ACHN (cell line): ENCODE data around the gene SEMA5A.

Source experiments
- DNase-seq: peaks from one replicate; pipeline ENCODE4 v3.0.0-alpha.2; 2015
- in situ Hi-C: cut with HindIII; loops from 2 replicates; pipeline ENCODE4 v1.10.0; 2017; ENCODE audit warnings: low sequenced_read_pairs, low pct_ligation_motif_present, low pct_unique_long_range_greater_than_20kb

Gene SEMA5A, protein sequence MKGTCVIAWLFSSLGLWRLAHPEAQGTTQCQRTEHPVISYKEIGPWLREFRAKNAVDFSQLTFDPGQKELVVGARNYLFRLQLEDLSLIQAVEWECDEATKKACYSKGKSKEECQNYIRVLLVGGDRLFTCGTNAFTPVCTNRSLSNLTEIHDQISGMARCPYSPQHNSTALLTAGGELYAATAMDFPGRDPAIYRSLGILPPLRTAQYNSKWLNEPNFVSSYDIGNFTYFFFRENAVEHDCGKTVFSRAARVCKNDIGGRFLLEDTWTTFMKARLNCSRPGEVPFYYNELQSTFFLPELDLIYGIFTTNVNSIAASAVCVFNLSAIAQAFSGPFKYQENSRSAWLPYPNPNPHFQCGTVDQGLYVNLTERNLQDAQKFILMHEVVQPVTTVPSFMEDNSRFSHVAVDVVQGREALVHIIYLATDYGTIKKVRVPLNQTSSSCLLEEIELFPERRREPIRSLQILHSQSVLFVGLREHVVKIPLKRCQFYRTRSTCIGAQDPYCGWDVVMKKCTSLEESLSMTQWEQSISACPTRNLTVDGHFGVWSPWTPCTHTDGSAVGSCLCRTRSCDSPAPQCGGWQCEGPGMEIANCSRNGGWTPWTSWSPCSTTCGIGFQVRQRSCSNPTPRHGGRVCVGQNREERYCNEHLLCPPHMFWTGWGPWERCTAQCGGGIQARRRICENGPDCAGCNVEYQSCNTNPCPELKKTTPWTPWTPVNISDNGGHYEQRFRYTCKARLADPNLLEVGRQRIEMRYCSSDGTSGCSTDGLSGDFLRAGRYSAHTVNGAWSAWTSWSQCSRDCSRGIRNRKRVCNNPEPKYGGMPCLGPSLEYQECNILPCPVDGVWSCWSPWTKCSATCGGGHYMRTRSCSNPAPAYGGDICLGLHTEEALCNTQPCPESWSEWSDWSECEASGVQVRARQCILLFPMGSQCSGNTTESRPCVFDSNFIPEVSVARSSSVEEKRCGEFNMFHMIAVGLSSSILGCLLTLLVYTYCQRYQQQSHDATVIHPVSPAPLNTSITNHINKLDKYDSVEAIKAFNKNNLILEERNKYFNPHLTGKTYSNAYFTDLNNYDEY

DNA sequence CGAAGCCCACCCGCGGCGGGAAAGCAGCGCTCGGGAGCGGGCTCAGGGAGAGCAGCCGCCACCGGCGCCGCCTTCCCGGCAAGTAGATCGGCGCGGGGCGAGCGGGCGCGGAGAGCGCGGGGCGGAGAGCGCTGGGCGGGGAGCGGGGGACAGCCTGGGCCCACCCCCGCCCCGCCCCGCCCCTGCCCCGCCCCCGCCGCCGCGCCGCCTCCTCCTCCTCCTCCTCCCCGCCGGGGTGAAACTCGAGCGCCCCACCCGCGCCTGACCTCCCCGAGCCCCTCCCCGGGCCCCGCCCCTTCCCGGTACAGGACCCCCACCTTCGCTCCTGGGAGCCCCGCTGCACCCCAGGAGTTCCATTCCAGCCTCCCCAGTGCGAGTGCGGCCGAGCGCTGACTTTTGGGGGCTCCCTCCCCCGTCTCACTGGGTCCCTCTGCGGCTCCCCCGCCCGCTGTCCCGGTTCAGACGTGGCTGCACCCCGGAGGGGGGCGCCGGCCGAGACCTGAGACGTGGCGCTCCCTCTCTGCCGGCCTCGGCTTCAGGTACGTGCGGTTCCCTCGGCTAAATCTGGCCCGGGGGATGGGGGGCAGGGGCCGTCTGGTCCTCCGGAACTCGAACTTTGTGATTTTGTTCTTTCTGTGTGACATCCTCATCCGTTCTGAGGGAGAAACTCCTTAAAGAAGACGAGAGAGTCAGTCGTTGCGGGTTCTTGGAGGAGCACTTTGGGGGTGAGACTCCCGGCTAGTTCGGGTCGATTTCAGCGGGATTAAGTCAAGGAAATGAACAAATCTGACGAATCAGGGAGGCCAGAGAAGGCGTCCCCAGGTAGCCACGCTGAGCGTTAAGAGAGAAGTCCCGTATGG, at the start of gene SEMA5A:
SEMA5A (minus strand) TSS at position 84 of the 860 bp plus-strand sequence. CDS start 166,129 bp downstream, outside the sequence.
- DNase-seq = peak; percentile 47
- in situ Hi-C loops = no loop called here

DNA sequence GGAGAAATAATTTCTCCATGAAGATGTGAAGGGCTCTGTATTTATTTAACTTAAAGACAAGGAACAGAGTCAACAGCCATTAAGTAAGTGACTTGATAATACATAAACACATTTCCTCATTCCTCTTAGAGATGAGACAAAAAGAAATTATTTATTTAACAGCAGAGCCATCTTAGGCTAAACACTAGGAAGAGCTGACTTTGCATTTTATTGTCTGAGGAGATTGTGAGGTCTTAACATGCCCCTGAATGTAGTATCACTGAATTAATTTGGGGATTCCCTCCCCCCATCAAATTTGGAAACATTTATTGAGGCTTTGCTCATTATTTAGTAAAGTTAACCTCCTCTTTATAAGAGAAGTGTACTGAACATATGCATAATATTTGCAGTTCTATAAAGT, 49.0 kb upstream of the SEMA5A start:
- no peak for DNase-seq
- in situ Hi-C loops = no loop called here

DNA sequence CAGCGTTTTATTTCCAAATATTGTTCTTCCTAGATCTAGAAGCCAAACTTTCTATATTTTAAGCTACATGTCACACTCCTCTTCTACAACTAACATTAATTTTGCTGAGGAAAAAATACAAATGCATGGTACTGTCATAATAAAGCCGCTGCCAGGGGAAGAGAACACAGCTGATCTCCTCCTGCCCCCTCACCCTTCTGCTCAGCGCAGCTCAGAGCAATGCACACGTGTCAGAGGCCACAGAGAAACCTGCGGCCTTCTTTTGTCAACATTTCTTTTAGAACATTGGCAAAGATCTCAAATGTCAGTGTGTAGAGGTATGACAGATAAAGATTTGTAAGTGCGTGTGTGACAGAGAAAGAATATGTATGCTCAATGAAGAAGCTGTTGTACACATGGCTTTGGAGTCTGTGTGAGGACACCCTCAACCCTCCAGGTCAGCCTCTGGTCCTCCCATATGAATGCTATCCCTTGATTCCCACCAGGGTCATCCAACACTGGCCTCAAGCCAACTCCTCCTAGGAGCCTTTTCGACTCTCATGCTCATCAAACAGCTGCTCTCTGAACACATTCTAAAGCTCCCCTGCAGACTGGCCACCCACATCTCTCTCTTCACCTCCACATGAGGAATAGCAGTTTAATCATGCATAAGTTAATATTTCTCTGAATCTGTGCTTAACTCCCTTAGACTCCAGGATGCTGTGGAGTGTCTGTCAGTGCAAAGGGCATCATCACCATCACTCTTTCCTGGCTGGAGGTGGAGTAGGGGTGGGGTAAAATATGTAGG, 43.4 kb upstream of the SEMA5A start:
- no peak for DNase-seq
- in situ Hi-C loops = no loop called here

DNA sequence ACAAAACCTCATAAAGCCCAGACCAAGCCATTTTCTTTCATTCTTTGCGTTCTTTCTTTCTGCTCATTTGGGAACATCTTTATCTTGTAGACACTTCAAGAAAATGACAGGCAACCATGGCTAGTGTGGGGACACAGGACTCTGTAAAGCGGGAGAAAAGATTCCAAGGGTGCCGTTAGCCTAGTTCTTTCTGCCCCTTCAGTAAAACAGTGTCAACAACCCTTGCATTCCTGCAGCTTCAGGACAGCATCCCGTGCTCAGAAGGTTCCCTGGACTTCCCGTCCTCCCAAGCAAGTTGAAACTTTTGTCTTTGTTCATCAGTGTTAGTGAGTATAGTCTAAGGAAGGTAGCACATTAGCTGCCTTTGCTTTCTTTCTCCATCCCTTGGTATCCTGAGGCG, 42.4 kb upstream of the SEMA5A start:
- in situ Hi-C loops = no loop called here

DNA sequence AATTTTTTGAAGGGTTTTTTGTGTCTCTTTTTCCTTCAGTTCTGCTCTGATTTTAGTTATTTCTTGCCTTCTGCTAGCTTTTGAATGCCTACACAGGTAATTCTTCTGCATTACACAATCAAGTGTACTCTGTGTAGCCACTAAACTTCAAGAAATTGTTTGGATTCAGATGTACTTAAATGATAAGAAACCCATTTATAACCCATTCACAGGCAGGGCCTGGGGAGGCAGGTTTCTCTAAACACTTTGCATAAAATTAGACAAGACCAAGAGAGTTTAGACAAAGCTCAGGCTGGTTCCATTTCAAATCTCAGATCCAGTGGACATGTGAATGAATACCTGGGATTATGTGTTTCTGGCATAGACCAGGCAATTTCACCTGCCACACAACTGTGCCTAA, 41.3 kb upstream of the SEMA5A start:
- in situ Hi-C loops = no loop called here

More for the DNA sequence above, 42.4 kb upstream of the SEMA5A start:
- no peak for DNase-seq

DNA sequence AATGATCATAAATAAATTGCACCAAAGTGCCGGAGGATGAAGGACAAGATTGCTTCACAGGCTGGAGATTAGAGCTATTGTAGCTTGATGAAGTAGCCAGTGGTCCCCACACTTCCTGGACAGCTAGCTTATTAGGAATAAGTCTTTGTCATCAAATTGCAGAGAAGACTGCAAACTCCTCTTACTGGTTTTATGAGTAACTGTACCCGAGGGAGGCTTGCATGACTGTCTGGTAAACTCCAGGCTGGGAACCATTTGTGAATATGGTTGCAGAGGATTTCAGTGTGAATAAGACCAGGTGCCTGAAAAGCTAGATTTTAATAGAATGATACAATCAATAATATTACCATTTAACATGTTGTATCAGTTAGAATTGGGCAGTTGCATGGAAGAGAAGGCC, 36.5 kb upstream of the SEMA5A start:
- in situ Hi-C loops = no loop called here

More for the DNA sequence above, 41.3 kb upstream of the SEMA5A start:
- no peak for DNase-seq

DNA sequence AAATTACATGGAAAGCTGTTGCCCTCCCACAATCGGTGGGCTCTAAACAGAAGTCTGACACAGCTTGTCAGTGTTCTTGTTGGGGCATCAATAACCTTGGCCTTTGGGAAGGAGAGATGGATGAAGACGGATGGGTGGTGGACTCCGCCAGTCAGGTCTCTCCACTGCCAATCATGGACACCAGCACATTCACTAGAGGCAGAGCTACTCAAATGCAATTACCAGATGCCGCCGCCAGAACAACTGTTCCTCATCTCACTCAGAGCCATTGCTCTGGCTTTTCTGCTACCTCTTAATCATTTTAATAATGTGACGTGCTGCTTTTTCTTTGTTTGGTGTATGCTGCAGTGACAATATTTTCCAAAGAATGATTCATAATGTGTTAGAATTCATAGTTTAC, 27.9 kb upstream of the SEMA5A start:
- DNase-seq = no peak
- in situ Hi-C loops = no loop called here

More for the DNA sequence above, 36.5 kb upstream of the SEMA5A start:
- no peak for DNase-seq

DNA sequence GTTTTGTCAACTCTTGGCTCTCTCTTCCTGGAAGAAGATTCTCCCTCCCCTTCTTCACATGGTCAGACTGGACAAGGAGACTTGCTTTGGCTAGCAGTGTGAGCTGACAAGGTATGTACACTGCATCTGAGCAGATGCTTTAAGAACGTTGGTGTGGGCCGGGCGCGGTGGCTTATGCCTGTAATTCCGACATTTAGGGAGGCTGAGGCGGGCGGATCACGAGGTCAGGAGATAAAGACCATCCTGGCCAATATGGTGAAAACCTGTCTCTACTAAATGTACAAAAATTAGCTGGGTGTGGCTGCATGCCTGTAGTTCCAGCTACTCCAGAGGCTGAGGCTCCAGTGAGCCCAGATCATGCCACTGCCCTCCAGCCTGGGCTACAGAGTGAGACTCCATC, 26.4 kb upstream of the SEMA5A start:
- in situ Hi-C loops = no loop called here
- no peak for DNase-seq

DNA sequence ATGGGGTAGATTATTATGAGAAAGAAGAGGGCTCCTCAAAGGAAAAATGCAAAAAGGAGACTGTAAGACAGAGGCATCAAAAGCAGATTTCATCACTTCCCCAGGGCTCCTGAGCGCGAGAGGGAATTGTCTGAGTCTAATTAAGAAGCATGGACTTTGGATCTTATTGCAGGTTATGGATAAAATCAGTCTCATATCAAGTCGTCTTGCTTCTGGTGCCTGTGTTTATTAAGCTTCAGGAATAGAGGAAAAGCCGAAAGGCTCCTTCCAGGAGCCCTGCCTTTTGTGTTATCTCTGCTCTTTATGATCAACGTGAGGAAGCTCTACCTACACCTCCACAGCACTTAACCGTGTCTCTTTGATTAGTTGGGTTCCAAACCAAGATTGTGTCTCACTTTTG, 25.0 kb upstream of the SEMA5A start:
- no peak for DNase-seq
- in situ Hi-C loops = no loop called here

DNA sequence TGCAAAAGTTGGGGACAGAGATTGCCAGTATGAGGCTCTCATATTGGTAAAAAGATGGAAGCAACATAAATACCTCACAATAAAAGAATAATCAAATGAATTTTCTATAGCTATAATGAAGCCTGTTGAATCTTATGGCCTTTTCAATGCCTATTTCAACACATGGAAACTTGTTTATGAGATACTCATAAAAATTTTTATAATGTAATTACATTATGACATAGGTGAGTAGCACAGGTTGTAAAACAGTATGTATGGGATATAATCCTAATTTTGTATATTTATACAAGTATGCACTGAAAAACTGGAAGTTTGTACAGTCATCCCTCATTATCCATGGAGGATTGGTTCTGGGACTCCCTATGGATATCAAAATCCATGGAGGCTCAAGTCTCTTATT, 21.2 kb upstream of the SEMA5A start:
- in situ Hi-C loops = no loop called here
- DNase-seq = no peak

DNA sequence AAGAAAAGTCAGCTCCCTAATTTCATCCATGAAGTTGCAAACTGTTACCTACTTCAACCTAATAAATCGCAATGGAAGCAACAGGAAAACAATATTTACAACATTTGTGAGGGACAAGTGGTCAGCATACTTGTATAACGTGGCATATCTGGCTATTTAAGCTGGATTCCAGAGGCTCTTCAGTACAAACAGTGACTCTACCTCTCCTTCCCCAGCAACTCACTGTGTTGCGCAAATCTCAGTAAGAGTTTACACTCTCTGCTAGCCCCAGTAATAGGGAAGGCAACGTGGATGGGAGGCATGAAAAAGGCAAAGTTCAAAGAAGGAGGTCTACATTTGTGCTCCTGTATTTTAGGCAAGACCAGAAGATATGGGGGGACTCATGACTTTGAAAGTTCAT, 18.9 kb upstream of the SEMA5A start:
- no peak for DNase-seq
- in situ Hi-C loops = no loop called here

DNA sequence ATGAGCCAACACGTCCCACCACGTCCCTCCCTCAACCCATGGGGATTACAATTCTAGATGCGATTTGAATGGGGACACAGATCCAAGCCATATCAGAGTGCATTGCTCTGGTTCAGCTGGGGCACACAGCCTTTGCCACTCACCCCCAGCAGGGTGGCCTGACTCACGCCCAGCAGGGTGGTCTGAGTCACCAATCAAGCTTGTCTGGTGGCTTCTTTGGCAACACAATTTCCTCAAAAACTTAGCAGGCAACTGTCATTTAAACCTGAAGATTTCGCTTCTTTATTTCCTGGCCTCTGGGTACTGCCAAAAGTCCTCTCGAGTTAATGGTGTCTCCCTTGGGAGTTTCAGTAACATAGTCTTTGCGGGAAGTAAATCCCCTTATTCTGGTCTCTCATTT, 16.3 kb upstream of the SEMA5A start:
- in situ Hi-C loops = no loop called here
- peak; percentile 55 for DNase-seq

DNA sequence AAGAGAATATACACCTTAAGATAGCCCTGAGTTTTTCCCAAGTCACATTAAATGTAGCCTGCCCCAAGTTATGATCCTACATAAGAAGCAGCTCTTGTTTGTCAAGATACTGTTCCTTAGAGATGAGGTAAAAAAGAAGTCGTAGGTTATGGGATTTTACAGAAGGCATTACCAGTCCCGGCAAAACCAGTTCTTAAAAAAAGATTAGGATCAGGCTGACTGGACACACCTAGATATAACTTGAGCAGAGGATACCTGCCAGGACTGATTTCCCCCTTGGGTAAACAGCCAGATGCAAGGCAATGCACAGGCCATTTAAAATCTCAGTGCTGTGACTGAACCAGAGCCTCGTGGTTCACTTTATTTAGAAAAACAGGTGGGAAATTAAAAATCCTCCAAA, 14.1 kb upstream of the SEMA5A start:
- no peak for DNase-seq
- in situ Hi-C loops = no loop called here

DNA sequence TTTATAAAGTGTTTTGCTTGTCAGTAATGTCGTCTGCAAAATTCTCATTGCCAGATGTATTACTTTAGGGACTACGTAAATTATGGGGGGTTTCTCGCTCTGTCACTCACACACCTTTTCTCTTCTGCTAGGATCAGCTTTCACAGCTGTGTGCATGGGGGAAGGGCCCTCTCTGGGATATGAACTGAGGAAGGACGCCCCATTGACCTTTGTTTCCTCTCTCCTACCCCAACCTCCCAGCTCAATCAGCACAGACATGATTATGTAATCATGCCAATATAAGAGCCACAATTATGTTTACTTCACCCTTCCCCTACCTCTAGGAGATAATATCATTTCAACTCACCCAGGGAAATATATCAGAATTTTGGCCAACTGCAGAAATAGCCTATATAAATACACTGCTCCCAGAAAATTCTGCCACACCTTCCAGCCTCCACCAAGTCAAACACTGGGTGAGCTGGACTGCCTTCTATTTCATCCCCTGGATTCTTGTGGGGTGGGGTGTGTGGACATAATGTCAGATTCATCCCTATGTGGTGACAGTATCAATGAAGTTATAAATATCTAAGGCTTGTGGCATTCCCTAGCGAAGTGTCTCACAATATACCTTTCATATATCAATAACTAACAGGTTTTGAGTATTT, 12.6 kb upstream of the SEMA5A start:
- in situ Hi-C loops = no loop called here
- DNase-seq = no peak

DNA sequence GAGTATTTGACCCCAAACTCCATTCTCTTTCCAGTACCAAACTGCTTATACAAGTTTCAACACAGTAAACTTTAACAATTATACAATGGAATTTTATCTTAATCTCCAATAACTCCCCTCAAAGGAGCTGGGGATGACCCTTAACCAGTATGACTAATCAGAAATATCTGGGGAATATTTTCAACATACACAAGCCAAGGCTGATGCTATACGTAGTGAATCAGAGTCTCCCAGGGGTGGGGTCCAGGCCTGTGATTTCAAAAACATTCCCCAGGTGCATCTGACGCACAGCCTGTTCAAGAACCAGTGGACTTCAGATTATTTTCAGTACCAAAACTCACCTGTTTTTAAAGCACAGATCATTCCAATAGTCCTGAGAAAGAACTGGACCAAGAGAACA, 11.8 kb upstream of the SEMA5A start:
- no peak for DNase-seq
- in situ Hi-C loops = no loop called here

DNA sequence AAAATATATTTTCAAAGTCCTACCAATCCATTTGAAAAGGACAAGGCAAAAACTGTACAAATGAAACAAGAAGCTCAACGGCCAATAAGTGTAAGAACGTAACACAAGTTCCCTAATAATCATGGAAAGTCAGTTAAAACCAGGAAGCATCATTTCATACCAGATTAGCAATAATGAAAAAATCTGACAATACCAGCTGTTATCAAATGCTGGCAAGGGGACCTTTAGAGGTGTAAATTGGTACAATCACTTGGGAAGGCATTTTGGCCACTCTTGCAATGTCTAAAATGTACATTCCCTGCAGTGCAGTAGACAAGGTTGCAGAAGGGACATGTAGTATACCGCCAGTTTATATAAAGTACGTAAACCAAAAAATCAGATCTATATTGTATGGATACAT, 10.1 kb upstream of the SEMA5A start:
- no peak for DNase-seq
- in situ Hi-C loops = no loop called here

DNA sequence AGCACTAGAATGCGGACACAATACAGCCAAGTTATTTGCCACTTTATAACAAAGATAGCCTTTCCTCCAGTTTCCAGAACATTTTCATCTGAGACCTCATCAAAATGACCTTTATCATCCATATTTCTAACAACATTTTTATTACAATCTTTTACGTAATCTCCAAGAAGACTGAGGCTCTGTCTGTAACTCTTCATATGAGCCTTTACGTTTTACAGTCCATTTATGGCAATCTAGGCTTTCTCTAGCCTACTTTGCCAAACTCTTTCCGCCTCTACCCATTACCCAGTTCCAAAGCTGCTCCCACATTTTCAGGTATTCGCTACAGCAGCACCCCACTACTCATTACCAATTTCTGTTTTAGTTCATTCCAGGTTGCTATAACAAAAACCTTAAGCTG, 8.2 kb upstream of the SEMA5A start:
- in situ Hi-C loops = no loop called here
- no peak for DNase-seq
